Measurements from ENCODE around the gene FAM180A. TPM values are rescaled to one million over a fixed set of nuclear protein-coding genes. Genes with fewer than 3 reads are reported as not detected.

The FAM180A gene
- polyA plus RNA-seq, 1 of the 3 experiments (the other 2 are of a cell fraction) = 0.08 TPM

GRCh38 chr7:135758531-135758932 lies 9.9 kb upstream of the FAM180A start:
- POLR2A ChIA-PET = interaction anchor here (0.5 kb wide), 1 partner anchor 84 kb away, joined by 3 read pairs; no protein-coding TSS in a partner anchor
- Histone ChIP-seq H3K9me2 (no peaks in the 10 kb centered on the region), H3K36me3 (replicated peaks in 1 of 2; ENCODE audit: control insufficient read depth in 1 of 2, insufficient read depth in 2 of 2, low read length in 1 of 2) (no peaks in the 10 kb centered on the region), H3K27ac (ENCODE audit: low read depth in 2 of 2, low read length in 1 of 2) (peak overlapping the region; percentile 22 to 60; a peak in 2 of 4 replicates), H3K4me1 (ENCODE audit: control insufficient read depth in 1 of 2, insufficient read depth in 2 of 2, low read depth in 1 of 2, low read length in 1 of 2) (peaks cover 9 to 14% of the 10 kb centered on the region in 2 experiments; a peak in 2 of 4 replicates), H3K79me2 (ENCODE audit: insufficient read depth) (no peaks in the 10 kb centered on the region), H3K9ac (no peak overlapping the region), H2AFZ (ENCODE audit: low read depth) (peak overlapping the region; percentile 66), H3K9me3 (no peaks in the 10 kb centered on the region), H3K27me3 (ENCODE audit: insufficient read depth) (no peaks in the 10 kb centered on the region), H3K4me3 (ENCODE audit: low read depth in 2 of 2, low read length in 1 of 2) (no peak overlapping the region), H3F3A (replicated peaks; ENCODE audit: insufficient read depth) (peaks cover 10% of the 10 kb centered on the region), H3K4me2 (peak overlapping the region; percentile 14; the same call in 1 of the 2 replicates), H4K20me1 (ENCODE audit: insufficient read depth) (no peaks in the 10 kb centered on the region)
- CTCF ChIA-PET = interaction anchor here (0.8 to 1.2 kb wide), 2 partner anchors 11 to 86 kb away, joined by 4 read pairs; no protein-coding TSS in a partner anchor
- DNase-seq = no peak
- 76% methylated on average over 5 of the region's 5 CpGs for WGBS (ENCODE audit: low lambda C conversion rate)
- no peak for TF ChIP-seq ELF1 (IDR thresholded peaks at IDR 0.05)
- TF ChIP-seq SIN3A (IDR thresholded peaks at IDR 0.05; ENCODE audit: borderline replicate concordance, low read depth, low read length) = no peak
- TF ChIP-seq GATA2 (CRISPR knock-in tag; IDR thresholded peaks at IDR 0.05) = no peak
- TF ChIP-seq FOSL2 (IDR thresholded peaks at IDR 0.05; ENCODE audit: borderline replicate concordance, low read depth) = no peak
- no peak for TF ChIP-seq MXI1 (IDR thresholded peaks at IDR 0.05; ENCODE audit: low read depth, low read length)
- TF ChIP-seq SMC3 (IDR thresholded peaks at IDR 0.05; ENCODE audit: low read depth, low read length) = no peak
- TF ChIP-seq TEAD4 (IDR thresholded peaks at IDR 0.05; ENCODE audit: borderline replicate concordance, insufficient read depth) = no peak
- no peak for TF ChIP-seq ZBTB33 (IDR thresholded peaks at IDR 0.05; ENCODE audit: borderline replicate concordance, low read depth)
- no peak for TF ChIP-seq CHD2 (IDR thresholded peaks at IDR 0.05; ENCODE audit: low read length, partially characterized antibody)
- TF ChIP-seq TAF1 (IDR thresholded peaks at IDR 0.05; ENCODE audit: borderline replicate concordance, low read depth, low read length) = no peak
- TF ChIP-seq, protein P1, sequence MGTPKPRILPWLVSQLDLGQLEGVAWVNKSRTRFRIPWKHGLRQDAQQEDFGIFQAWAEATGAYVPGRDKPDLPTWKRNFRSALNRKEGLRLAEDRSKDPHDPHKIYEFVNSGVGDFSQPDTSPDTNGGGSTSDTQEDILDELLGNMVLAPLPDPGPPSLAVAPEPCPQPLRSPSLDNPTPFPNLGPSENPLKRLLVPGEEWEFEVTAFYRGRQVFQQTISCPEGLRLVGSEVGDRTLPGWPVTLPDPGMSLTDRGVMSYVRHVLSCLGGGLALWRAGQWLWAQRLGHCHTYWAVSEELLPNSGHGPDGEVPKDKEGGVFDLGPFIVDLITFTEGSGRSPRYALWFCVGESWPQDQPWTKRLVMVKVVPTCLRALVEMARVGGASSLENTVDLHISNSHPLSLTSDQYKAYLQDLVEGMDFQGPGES (IDR thresholded peaks at IDR 0.05; ENCODE audit: low read depth, low read length) = no peak
- TF ChIP-seq, protein P2, sequence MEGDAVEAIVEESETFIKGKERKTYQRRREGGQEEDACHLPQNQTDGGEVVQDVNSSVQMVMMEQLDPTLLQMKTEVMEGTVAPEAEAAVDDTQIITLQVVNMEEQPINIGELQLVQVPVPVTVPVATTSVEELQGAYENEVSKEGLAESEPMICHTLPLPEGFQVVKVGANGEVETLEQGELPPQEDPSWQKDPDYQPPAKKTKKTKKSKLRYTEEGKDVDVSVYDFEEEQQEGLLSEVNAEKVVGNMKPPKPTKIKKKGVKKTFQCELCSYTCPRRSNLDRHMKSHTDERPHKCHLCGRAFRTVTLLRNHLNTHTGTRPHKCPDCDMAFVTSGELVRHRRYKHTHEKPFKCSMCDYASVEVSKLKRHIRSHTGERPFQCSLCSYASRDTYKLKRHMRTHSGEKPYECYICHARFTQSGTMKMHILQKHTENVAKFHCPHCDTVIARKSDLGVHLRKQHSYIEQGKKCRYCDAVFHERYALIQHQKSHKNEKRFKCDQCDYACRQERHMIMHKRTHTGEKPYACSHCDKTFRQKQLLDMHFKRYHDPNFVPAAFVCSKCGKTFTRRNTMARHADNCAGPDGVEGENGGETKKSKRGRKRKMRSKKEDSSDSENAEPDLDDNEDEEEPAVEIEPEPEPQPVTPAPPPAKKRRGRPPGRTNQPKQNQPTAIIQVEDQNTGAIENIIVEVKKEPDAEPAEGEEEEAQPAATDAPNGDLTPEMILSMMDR (IDR thresholded peaks at IDR 0.05) = no peak
- TF ChIP-seq NFIC (IDR thresholded peaks at IDR 0.05; ENCODE audit: borderline replicate concordance) = no peak
- TF ChIP-seq MEF2A (IDR thresholded peaks at IDR 0.05; ENCODE audit: borderline replicate concordance, low read depth) = no peak
- TF ChIP-seq YY1 (IDR thresholded peaks at IDR 0.05; ENCODE audit: low read depth) = no peak
- no peak for TF ChIP-seq NRF1 (IDR thresholded peaks at IDR 0.05; ENCODE audit: low read depth, low read length)
- no peak for TF ChIP-seq PBX3 (IDR thresholded peaks at IDR 0.05)
- no peak for TF ChIP-seq FOXJ3 (CRISPR knock-in tag; IDR thresholded peaks at IDR 0.05)
- TF ChIP-seq, protein P3, sequence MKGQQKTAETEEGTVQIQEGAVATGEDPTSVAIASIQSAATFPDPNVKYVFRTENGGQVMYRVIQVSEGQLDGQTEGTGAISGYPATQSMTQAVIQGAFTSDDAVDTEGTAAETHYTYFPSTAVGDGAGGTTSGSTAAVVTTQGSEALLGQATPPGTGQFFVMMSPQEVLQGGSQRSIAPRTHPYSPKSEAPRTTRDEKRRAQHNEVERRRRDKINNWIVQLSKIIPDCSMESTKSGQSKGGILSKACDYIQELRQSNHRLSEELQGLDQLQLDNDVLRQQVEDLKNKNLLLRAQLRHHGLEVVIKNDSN (IDR thresholded peaks at IDR 0.05; ENCODE audit: borderline replicate concordance, low read depth) = no peak
- TF ChIP-seq FOXM1 (IDR thresholded peaks at IDR 0.05; ENCODE audit: low read depth) = no peak
